ENCODE measurements around the gene MCHR2. TPM values are rescaled to one million over a fixed set of nuclear protein-coding genes. Genes with fewer than 3 reads are reported as not detected.

The MCHR2 gene
- total and polyA plus RNA-seq, 2 of the 13 experiments (the other 11 are each of a cell fraction or from before 2014, with no cell fraction given): not detected

DNA sequence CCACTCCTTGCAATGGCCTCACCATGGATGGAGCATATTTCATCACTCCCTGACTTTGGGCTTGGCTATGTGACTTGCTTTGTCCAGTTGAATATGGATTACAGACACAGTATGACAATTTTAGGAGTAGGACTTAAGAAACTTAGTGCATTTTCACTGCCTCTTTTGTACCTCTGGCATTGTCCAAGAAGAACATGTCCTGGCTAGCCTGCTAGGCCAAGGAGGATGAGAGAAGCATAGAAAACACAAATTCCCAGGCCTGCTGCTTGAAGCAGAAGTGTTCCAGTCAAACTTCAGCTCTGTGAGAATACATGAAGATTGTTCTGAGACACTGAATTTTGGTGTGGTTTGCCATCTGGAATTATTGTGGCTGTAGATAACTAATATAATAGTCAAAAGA lies 3.1 kb upstream of the MCHR2 start:
- intact Hi-C loops (cut with micrococcal nuclease; ENCODE audit: unreplicated experiment) (no loop called here), in situ Hi-C loops (cut with HindIII; ENCODE audit: extremely low pct_ligation_motif_present, low pct_unique_long_range_greater_than_20kb) (no loop called here)
- H3K4me3 ChIP-seq (replicated peaks in 1 of 3; ENCODE audit: insufficient read depth in 1 of 3, low read depth in 2 of 3, low read length in 3 of 3): no peak overlapping the region

DNA sequence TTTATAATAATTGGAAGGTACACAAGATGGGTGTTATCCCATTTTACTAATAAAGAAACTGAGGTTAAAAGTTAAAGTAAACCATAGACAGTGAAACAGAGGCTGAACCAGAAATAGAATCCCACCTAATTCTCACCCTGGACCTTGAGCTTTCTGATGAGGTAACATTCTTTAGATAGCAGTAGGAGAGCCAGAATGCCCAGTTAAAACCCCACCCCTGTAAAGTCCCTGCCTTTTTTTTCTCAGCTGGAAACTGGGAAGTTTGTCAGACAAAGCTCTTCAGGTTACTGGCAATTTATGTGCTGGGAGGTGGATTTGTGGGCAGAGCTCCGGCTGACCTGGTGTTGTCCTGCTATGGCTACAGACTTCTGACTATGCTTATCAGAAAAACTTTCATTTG lies 1.9 kb upstream of the MCHR2 start:
- WGBS (ENCODE audit: low lambda C conversion rate): 0% methylated on average over 1 of the region's 1 CpG
- H3K4me1 ChIP-seq (ENCODE audit: insufficient read depth, low read length): no peaks in the 10 kb centered on the region
- ATAC-seq (no peak), FAIRE-seq (no peak), DNase-seq (ENCODE audit: low spot score) (no peak)
- no peaks in the 10 kb centered on the region for H3K9me3 ChIP-seq (ENCODE audit: low read length)
- H4K20me1 ChIP-seq (ENCODE audit: insufficient read depth, low read length): no peaks in the 10 kb centered on the region
- H3K36me3 ChIP-seq (replicated peaks in 1 of 2; ENCODE audit: control insufficient read depth in 1 of 2, insufficient read depth in 2 of 2, low read length in 2 of 2): no peaks in the 10 kb centered on the region
- H2AFZ ChIP-seq (ENCODE audit: low read length): no peak overlapping the region
- no peaks in the 10 kb centered on the region for H3K79me2 ChIP-seq (ENCODE audit: insufficient read depth, low read length)
- H3K27ac ChIP-seq (ENCODE audit: extremely low read length, insufficient read depth, low read length): no peak overlapping the region
- no peak overlapping the region for H3K4me2 ChIP-seq (ENCODE audit: low read depth, low read length)
- TF ChIP-seq BORCS8-MEF2B (CRISPR knock-in tag; IDR thresholded peaks at IDR 0.05) (no peak), ZNF34 (CRISPR knock-in tag; IDR thresholded peaks at IDR 0.05; ENCODE audit: borderline replicate concordance) (no peak), FOXM1 (CRISPR knock-in tag; IDR thresholded peaks at IDR 0.05) (no peak), TEAD2 (CRISPR knock-in tag; IDR thresholded peaks at IDR 0.05) (no peak), HDAC6 (IDR thresholded peaks at IDR 0.05; ENCODE audit: low read depth, low read length) (no peak)
- TF ChIP-seq, protein P1, sequence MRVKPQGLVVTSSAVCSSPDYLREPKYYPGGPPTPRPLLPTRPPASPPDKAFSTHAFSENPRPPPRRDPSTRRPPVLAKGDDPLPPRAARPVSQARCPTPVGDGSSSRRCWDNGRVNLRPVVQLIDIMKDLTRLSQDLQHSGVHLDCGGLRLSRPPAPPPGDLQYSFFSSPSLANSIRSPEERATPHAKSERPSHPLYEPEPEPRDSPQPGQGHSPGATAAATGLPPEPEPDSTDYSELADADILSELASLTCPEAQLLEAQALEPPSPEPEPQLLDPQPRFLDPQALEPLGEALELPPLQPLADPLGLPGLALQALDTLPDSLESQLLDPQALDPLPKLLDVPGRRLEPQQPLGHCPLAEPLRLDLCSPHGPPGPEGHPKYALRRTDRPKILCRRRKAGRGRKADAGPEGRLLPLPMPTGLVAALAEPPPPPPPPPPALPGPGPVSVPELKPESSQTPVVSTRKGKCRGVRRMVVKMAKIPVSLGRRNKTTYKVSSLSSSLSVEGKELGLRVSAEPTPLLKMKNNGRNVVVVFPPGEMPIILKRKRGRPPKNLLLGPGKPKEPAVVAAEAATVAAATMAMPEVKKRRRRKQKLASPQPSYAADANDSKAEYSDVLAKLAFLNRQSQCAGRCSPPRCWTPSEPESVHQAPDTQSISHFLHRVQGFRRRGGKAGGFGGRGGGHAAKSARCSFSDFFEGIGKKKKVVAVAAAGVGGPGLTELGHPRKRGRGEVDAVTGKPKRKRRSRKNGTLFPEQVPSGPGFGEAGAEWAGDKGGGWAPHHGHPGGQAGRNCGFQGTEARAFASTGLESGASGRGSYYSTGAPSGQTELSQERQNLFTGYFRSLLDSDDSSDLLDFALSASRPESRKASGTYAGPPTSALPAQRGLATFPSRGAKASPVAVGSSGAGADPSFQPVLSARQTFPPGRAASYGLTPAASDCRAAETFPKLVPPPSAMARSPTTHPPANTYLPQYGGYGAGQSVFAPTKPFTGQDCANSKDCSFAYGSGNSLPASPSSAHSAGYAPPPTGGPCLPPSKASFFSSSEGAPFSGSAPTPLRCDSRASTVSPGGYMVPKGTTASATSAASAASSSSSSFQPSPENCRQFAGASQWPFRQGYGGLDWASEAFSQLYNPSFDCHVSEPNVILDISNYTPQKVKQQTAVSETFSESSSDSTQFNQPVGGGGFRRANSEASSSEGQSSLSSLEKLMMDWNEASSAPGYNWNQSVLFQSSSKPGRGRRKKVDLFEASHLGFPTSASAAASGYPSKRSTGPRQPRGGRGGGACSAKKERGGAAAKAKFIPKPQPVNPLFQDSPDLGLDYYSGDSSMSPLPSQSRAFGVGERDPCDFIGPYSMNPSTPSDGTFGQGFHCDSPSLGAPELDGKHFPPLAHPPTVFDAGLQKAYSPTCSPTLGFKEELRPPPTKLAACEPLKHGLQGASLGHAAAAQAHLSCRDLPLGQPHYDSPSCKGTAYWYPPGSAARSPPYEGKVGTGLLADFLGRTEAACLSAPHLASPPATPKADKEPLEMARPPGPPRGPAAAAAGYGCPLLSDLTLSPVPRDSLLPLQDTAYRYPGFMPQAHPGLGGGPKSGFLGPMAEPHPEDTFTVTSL (CRISPR knock-in tag; IDR thresholded peaks at IDR 0.05; ENCODE audit: borderline replicate concordance): no peak
- no TSS peak for BruUV-seq (replicated peaks)
- no peak overlapping the region for H3K9ac ChIP-seq (ENCODE audit: insufficient read depth, low read depth, low read length)
- peaks cover 0 to 21% of the 10 kb centered on the region in 2 experiments; a peak in 2 of 5 replicates for H3K27me3 ChIP-seq (ENCODE audit: control insufficient read depth in 1 of 2, insufficient read depth in 2 of 2, low read length in 2 of 2)
- H3K4me3 ChIP-seq (replicated peaks in 1 of 3; ENCODE audit: insufficient read depth in 1 of 3, low read depth in 2 of 3, low read length in 3 of 3): no peak overlapping the region
- intact Hi-C loops (cut with micrococcal nuclease; ENCODE audit: unreplicated experiment): no loop called here
- in situ Hi-C loops (cut with HindIII; ENCODE audit: extremely low pct_ligation_motif_present, low pct_unique_long_range_greater_than_20kb): no loop called here
- POLR2A ChIA-PET: no interaction called here
- CTCF ChIA-PET (ENCODE audit: low intra/inter-chr PET ratio, low total read pairs): no interaction called here

More for the DNA sequence above, 3.1 kb upstream of the MCHR2 start:
- no peaks in the 10 kb centered on the region for H3K9me3 ChIP-seq (ENCODE audit: low read length)
- H3K9ac ChIP-seq (ENCODE audit: insufficient read depth, low read depth, low read length): no peak overlapping the region
- TF ChIP-seq KDM1A (CRISPR knock-in tag; IDR thresholded peaks at IDR 0.05): no peak
- TF ChIP-seq SRY (CRISPR knock-in tag; IDR thresholded peaks at IDR 0.05): no peak
- no peak for TF ChIP-seq ZNF790 (CRISPR knock-in tag; IDR thresholded peaks at IDR 0.05; ENCODE audit: borderline replicate concordance)
- TF ChIP-seq JUND (CRISPR knock-in tag; IDR thresholded peaks at IDR 0.05): no peak
- H3K27ac ChIP-seq (ENCODE audit: extremely low read length, insufficient read depth, low read length): no peak overlapping the region
- H3K79me2 ChIP-seq (ENCODE audit: insufficient read depth, low read length): no peaks in the 10 kb centered on the region
- ChIA-PET POLR2A (no interaction called here), CTCF (ENCODE audit: low intra/inter-chr PET ratio, low total read pairs) (no interaction called here)
- H2AFZ ChIP-seq (ENCODE audit: low read length): no peak overlapping the region
- no peaks in the 10 kb centered on the region for H3K36me3 ChIP-seq (replicated peaks in 1 of 2; ENCODE audit: control insufficient read depth in 1 of 2, insufficient read depth in 2 of 2, low read length in 2 of 2)
- no peaks in the 10 kb centered on the region for H3K4me1 ChIP-seq (ENCODE audit: insufficient read depth, low read length)
- no peak for DNase-seq (ENCODE audit: low spot score)
- no TSS peak for BruUV-seq (replicated peaks)
- no peaks in the 10 kb centered on the region for H4K20me1 ChIP-seq (ENCODE audit: insufficient read depth, low read length)
- FAIRE-seq: no peak
- peaks cover 0 to 19% of the 10 kb centered on the region in 2 experiments; a peak in 2 of 5 replicates for H3K27me3 ChIP-seq (ENCODE audit: control insufficient read depth in 1 of 2, insufficient read depth in 2 of 2, low read length in 2 of 2)
- no peak for ATAC-seq
- no peak overlapping the region for H3K4me2 ChIP-seq (ENCODE audit: low read depth, low read length)
